NK-92 (cell line): ENCODE data around the gene ZNF343.
"Not testable (repeated sequence)": the region's sequence is repeated elsewhere in the genome, so short reads cannot be mapped to it uniquely, and the experiment has no call there.

Experiments used
- DNase-seq: peaks from one replicate; lab custom pipeline; 2025; ENCODE audit not compliant: unreplicated experiment; lab: John Stamatoyannopoulos, UW

Gene ZNF343

DNA sequence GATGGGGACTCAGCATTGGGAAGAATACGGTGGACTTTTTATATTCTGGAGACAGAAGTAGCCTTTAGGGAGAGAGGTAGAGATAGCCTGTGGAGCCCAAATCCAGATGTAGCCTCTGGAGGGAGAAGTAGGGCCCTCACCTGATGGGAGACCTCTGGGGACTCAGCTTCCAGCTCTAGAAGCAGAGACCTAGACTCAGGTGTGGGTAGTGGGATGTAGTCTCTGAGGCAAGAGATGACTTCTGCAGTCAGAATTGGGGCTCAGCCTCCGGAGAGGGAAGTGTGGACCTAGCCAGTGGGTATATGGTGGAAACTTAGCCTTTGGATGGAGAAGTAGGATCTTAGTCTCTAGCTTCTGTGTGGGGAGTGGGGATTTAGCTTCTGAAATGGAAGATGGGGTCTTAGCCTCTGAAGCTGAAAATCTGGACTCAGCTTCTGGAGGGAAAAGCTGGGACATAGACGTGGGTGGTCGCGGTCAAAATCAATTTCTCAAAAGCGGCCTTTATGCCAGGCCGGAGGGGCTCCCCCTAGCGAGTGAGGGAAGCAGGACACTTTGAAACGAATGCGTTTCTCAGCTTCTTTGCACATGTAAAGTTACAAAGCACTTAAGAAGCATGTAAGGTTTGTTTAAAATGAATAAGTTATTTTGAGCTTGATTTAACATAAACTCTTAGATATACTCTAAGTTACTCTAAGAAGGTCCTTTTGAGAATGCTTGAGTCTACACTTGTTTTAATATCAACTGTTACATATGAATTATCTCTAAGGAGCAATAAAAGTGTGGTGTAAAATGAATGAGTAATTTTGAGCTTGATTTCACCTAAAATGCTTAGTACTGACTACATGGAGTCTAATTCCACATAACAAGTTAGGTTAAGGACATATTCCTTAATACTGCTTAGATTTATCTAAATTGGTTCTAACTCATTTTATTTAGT, 12.9 kb upstream of the ZNF343 start:
- DNase-seq, result no peak

DNA sequence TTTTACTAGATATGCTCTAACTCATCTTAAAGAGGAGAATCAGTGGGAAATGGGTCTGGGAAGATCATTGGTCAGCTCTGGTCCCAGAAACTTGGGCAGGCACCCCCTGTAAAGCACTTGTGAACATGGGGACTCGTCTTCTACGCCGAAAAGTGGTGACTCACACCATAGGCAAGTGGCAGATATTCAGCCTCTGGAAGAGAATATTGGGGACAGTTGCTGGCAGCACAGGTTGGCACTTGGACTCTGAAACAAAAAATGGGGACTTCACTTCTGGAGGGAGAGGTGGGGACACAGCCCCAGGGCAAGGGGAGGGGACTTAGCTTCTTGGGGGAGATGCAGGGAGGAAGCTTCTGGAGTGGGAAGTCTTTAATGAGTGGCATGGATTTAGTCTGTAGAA, 11.9 kb upstream of the ZNF343 start:
- DNase-seq, result no peak

DNA sequence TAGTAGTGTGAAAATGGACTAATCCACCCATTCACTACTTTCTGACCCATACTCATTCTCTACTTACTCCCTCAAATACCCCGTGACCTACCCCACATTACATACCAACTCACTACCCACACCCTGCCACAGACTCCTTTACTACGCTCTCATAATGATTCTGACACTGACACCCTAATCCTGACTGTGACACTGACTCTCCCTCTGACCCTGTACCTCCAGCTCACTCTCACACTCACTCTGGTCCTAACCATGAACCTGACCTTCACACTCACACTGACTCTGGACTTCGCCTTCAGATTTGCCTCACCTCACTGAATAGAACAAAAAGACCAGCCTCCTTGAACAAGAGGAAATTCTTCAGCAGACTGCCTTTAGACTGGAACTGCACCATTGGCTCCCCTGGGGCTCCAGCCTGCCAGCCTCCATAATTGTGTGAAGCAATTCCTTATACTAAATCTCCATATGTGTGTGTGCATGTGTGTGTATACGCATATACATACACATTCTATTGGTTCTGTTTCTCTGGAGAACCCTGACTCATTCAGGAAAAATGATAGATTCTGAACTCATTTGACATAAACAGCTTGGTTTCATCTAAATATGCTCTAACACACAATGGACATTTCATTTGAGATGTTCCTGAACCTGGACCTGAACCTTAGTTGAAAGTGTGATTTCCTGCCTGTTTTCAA, 10.5 kb upstream of the ZNF343 start:
- no peak for DNase-seq

DNA sequence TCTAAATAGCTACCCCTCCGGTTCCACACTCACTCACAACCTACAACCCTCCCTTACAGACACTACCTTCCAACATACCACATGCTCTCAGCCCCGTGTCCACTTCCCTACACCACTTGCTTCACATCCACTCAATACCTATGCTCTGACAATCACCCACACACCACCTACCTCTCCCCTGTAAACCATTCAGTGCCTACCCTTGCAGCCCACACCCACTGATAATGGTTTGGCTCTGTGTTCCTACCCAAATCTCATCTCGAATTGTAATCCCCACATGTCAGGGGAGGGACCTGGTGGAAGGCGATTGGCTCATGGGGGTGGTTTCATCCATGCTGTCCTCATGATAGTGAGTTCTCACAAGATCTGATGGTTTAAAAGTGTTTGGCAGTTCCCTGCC, 9.8 kb upstream of the ZNF343 start:
- no peak for DNase-seq

DNA sequence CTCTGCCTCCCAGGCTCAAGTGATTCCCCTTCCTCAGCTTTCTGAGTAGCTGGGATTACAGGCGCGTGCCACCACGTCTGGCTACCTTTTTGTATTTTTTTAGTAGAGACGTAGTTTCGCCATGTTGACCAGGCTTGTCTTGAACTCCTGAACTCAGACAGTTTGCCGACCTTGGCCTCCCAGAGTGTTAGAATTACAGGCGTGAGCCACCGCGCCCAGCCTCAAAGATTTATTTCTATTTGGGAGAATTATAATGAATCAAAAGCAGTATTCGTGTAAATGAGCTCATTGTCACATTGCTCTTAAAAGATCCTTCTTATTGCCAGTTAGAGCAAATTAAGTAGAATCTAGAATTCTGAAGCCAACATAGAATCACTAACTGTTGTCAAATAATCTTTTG, 9.4 kb upstream of the ZNF343 start:
- no peak for DNase-seq

DNA sequence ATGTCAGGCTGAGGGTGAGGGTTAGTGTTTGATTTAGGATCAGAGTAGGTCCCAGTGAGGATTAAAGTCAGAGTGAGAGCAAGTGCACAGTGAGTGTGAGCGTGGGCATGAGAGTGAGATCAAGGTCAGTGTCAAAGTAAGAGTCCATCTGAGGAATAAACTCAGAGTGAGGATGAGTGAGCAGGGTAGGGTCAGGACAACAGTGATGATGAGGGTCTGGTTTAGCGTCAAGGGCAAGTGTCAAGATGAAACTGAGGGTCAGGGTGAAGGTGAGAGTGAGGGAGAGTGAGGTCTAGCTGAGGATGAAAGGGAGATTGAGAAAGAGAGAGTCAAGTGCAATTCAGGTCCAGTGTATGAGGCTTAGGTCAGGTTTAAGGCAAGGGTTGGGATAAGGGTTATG, 7.7 kb upstream of the ZNF343 start:
- no peak for DNase-seq

DNA sequence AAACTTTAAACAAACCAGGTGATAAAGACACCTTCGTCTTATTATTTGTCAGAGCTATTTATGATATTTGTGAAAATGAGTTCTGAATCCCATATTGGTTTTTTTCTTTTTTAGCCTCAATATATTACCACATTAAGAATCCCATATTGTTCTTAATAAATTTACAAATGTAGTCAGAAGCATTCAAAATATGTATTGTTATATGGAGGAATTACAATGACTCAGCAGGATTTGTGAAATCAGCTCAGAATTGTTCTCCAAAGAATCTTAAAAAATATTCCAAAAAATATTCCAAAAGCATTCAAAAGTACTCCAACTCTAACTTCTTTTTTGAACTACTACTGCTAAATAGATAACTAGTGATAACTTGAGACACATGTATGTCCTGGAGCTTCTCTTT, 6.5 kb upstream of the ZNF343 start:
- no peak for DNase-seq

DNA sequence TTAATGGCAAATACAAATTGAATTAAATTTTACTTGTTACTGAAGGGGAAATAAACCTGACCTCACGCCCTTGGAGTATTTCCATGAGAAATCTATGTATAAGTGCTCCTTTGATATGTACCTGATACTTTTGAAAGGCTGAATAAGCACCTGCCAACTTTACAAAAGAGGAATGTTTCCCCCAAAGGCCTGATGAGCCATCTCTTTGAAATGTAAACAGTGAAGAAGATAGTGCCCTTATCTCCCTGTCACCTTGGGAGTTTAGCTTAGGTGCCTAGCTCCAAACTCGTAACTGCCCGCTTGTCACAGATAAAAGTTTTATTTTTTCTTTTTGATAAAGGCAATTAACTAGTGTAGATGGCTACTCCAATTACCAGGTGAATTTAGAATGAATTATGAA, 1.1 kb upstream of the ZNF343 start:
- DNase-seq, result no peak

DNA sequence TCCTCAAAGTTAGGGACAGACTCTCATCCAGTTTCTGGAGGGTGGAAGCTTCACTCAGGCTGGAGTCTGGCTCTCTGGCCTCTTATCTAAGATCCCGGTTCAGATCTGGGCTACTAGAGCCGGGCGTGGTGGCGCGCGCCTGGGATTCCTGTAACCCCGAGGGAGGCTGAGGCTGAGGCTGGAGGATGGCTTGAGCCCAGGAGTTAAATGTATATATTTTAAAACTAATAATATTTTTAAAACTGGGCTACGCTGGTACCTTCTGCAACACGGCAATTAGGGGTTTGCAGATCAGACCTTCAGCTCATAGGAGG, 710 bp upstream of the ZNF343 start:
- DNase-seq, result no peak

DNA sequence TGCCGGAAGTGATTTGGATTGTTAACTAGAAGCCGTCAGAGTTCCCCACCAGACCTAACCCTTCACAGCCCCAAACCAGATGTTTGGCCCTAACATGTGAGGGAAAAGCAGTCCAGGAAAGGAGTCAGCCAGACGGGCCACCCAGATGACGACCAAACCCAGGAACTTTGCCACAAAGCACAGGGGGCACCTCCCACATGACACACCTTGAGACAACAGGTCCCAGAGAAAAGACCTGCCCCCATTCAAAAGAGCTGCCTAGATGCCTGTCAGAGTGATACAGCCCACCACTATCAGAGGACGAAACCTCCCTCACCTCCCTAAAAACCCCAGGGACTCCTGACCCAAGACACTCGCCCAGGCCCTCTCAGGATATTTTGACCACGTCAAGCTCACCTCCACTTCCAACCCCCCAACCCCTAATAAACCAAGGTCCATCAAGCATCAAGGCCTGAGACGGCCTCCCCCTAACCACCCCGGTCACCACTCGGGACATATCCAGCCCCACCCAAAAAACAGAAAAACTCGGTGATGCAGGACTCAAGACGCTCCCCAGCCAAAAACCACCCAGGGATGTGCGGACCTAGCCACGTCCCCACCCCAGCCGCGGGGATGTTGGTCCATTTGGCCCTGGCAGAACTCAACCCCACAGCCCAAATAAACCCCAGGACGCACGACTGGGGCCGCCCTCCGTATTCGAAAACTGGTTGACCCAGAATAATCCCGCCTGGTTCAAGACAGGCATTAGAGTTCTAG, 662 bp downstream of the ZNF343 start:
- DNase-seq, result no peak

DNA sequence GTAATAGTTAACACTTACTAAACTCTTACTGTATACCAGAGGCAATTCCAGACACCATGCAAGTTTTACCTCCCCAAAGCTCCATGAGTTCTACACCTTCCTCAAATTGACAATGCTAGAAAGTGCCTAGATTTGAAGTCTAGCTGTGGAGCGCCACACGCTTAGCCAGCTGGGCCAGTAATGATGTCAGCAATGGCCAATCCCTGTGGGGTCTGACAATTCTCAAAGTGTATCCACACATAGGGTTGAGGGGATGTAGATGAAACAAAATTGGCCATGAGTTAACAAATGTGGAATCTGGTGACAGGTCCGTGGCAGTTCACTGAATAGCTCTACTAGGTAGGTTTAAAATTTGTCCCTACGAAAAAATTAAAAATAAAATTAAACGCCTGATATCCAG, 1.3 kb downstream of the ZNF343 start:
- no peak for DNase-seq

DNA sequence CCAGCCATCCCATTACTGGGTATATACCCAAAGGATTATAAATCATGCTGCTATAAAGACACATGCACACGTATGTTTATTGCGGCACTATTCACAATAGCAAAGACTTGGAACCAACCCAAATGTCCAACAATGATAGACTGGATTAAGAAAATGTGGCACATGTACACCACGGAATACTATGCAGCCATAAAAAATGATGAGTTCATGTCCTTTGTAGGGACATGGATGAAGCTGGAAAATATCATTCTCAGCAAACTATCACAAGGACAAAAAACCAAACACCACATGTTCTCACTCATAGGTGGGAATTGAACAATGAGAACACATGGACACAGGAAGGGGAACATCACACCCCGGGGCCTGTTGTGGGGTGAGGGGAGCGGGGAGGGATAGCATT, 2.3 kb downstream of the ZNF343 start:
- not testable (repeated sequence) for DNase-seq

DNA sequence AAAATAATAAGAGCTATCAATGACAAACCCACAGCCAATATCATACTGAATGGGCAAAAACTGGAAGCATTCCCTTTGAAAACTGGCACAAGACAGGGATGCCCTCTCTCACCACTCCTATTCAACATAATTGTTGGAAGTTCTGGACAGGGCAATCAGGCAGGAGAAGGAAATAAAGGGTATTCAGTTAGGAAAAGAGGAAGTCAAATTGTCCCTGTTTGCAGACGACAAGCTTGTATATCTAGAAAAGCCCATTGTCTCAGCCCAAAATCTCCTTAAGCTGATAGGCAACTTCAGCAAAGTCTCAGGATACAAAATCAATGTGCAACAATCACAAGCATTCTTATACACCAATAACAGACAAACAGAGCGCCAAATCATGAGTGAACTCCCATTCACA, 3.9 kb downstream of the ZNF343 start:
- DNase-seq, result not testable (repeated sequence)

DNA sequence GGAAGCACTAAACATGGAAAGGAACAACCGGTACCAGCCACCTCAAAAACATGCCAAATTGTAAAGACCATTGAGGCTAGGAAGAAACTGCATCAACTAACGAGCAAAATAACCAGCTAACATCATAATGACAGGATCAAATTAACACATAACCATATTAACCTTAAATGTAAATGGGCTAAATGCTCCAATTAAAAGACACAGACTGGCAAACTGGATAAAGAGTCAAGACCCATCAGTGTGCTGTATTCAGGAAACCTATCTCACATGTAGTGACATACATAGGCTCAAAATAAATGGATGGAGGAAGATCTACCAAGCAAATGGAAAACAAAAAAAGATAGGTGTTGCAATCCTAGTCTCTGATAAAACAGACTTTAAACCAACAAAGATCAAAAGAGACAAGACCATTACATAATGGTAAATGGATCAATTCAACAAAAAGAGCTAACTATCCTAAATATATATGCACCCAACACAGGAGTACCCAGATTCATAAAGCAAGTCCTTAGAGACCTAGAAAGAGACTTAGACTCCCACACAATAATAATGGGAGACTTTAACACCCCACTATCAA, 5.8 kb downstream of the ZNF343 start:
- DNase-seq, result not testable (repeated sequence)

DNA sequence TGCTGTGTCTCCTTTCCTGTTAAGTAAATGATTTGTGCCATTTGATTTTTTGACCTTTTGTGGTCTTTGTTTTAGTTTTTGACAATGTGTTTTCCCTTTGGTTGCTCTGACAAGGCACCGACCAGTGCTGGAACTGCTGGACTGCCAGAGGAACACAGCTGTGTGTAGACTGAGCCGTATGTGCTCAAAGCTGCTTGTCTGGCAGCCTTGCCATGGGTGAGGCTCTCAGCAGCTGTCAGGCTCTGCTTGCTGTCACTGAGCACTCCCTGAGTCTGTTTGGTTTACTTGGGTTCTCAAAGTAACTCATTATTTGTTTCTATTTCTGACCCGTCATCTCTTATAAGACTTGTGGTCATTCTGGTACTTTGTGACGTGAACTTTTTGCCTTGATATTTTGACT, 23.1 kb downstream of the ZNF343 start:
- no peak for DNase-seq

DNA sequence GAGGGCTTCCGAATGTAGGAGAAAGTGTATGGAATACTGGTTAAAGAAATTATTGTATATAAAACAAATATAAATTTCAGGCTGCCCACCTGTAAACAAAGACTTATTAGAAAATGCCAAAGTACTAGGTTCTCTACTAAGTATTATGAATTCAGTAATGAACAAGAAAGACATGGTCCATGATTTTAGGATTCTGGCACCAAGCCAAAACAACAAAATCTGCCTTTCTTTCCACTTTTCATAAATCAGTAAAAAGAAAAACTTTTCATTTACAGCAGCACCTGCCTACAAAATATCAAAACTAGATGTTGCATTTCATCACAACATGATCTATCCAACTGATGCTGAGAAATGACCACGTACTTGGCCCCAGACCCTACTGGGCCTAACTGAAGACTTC, 23.6 kb downstream of the ZNF343 start:
- no peak for DNase-seq

DNA sequence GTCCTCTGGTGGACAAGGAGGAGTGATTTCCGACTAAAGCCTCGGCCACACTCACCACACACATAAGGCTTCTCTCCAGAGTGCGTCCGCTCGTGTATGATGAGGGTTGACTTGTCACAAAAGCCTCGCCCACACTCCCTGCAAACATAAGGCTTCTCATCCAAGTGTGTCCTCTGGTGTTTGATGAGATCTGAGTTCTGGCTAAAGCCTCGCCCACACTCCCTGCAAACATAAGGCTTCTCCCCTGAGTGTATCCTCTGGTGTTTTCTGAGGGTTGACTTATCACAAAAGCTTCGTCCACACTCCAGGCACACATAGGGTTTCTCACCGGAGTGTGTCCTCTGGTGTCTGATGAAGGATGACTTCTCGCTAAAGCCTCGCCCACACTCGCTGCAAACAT, 25.2 kb downstream of the ZNF343 start:
- DNase-seq, result no peak

DNA sequence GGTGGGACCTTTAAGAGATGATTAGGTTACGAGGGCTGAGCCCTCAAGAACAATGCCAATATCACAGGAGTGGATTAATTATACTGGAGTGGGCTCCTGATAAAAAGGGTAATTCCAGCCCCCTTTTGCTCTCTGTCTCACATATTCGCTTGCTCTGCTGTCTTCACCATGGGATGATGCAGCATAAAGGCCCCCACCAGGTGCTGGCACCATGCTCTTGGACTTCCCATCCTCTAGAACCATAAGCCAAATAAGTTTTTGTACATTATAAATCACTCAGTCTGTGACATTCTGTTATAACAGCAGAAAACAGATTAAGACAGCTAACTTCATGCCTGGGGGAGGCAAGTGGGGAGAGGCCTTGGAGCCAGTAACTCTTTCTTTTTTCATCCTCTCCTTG, 28.3 kb downstream of the ZNF343 start:
- no peak for DNase-seq

DNA sequence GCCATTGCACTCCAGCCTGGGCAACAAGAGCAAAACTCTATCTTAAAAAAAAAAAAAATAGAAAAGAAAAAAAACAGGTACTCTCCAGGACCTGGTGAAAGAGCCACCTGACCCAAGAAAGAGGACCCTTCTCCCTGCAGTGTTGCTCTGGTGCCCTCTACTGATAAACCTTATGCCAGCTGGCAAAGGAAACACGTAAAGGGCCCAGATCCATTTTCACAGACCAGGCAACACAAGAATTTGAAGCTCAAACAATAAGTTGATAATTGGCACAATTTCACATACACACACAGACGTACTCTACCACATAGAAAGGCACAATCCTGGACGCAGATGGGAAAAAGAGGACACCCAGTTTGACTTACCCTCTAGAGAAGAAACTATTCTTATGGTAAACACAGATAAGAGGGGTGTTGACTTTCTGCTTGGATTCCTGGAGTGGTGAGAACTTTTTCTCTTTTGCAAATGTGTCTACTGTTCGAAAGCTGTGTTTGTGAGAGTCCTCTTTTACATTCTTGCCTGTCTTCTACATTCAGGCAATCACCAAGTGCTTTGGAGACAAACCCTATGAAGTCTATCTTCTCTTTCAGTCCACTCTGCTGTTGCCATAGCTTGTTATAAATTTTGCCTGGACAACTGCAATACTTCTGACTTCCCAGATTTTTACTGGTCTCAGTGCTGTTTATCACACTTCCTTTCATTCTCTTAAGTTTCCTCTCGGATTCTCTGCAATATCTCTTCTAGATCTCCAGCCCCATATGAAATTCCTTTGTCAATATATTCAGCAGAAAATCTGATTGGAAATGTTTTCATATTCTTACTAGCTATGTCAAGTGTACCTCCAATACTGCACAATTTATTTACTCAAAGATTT, 31.7 kb downstream of the ZNF343 start:
- no peak for DNase-seq

DNA sequence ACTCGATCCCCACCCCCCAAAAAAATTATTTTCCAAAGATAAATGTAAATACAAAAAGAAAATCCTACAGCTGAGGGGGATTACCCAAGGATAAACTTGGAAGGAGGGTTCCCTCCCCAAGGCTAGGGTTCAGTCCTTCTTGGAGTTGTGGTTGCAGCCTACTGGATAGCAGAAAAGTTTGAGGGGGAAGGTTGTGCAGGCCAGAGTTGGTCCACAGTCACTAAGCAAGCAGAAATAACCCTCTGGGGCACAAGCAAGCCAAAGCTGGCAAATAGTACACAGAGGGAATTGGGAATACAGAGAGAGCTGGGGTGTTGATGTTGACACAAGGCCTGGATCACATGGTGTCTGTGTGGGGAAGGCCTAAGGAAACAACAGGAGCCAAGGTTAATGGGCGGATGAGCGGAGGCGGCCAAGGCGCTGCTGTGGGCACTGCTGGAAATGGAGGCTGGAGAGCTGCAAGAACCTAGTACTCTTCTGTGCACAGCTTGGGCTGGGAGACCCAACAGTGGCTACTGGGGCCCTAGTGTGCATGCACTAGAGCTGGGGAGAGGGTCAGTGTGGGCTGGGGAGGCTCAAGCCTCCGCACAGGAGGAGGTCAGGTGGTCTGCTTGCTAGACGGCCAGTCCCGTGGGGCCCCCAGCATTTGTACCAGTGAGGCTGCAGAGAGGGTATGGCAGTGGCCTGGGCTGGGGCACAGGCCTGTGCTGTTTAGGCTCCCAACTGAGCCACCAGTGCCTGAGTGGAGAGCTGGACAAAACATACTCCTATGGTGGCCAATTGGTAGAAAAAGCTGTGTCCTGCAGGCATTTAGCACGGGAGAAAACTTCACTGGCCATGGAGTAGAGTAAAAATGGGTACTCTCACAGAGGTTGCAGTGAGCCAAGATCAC, 32.6 kb downstream of the ZNF343 start:
- DNase-seq, result no peak
